PC-3 (cell line): ENCODE data around the gene CDSN.

ENCODE experiments used
- CTCF ChIP-seq: fragments of 300-600 bp; sonication (generic); conservative IDR thresholded peaks from 2 replicates; pipeline ENCODE4 v1.5.1; 2017; ENCODE audit warnings: antibody characterized with exemption, low read depth, mild to moderate bottlenecking, low read length
- EZH2 ChIP-seq: fragments of 300-600 bp; sonication (generic); IDR thresholded peaks from one replicate; pipeline ENCODE4 v1.6.1; 2017; ENCODE audit warnings: antibody characterized with exemption, mild to moderate bottlenecking, low read length; ENCODE audit not compliant: unreplicated experiment
- EZH2phosphoT487 ChIP-seq: fragments of 300-600 bp; sonication (generic); IDR thresholded peaks from 2 replicates; pipeline ENCODE4 v1.6.1; 2018; ENCODE audit warnings: mild to moderate bottlenecking, antibody characterized with exemption, low read length, borderline replicate concordance

DNA sequence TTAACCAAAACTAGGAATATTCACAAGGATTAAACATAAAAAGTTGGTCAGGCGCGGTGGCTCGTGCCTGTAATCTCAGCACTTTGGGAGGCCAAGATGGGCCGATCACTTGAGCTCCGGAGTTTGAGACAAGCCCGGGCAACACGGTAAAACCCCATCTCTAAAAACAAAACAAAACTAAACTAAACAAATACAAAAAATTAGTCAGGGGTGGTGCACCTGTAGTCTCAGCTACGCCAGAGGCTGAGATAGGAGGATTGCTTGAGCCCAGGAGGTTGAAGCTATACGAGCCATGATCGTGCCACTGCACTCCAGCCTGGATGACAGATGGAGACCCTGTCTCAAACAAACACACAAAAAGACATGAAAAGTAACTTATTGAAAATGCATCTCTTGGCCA is 15.5 kb upstream of the CDSN start:
- TF ChIP-seq CTCF (no peak), EZH2 (no peak), EZH2phosphoT487 (no peak)
